ENCODE results near the gene PPRC1.

The PPRC1 gene

DNA sequence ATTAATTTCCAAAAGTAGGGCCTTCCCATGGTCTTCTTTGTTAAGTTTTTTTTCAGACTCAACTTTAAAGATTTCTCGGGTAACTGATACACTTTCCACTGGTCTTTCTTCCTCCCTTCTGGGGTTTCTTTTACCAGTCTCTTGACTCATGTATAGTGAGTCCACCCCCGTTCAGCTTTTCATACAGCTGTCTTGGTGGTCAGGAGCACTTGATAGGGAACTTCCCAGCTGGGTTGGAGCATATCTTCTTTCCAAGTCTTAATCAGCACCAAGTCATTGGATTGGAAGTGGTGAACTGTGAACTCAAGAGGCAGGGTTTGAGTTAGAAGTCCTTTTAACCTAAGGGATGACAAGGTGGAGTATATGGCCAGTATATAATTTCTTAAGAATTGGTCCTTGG, 64.1 kb downstream of the PPRC1 start:
- Histone ChIP-seq H3K27ac (ENCODE audit: poor library complexity, severe bottlenecking) (no peak overlapping the region), H3K4me1 (ENCODE audit: insufficient read depth, poor library complexity, severe bottlenecking) (no peaks in the 10 kb centered on the region), H3K4me3 (ENCODE audit: severe bottlenecking) (no peak overlapping the region), H3K27me3 (ENCODE audit: insufficient read depth, poor library complexity, severe bottlenecking) (no peaks in the 10 kb centered on the region), H3K9me3 (ENCODE audit: severe bottlenecking) (no peaks in the 10 kb centered on the region), H3K36me3 (ENCODE audit: low read depth) (no peaks in the 10 kb centered on the region)
- TF ChIP-seq, protein P1, sequence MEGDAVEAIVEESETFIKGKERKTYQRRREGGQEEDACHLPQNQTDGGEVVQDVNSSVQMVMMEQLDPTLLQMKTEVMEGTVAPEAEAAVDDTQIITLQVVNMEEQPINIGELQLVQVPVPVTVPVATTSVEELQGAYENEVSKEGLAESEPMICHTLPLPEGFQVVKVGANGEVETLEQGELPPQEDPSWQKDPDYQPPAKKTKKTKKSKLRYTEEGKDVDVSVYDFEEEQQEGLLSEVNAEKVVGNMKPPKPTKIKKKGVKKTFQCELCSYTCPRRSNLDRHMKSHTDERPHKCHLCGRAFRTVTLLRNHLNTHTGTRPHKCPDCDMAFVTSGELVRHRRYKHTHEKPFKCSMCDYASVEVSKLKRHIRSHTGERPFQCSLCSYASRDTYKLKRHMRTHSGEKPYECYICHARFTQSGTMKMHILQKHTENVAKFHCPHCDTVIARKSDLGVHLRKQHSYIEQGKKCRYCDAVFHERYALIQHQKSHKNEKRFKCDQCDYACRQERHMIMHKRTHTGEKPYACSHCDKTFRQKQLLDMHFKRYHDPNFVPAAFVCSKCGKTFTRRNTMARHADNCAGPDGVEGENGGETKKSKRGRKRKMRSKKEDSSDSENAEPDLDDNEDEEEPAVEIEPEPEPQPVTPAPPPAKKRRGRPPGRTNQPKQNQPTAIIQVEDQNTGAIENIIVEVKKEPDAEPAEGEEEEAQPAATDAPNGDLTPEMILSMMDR (IDR thresholded peaks at IDR 0.05; ENCODE audit: poor library complexity, severe bottlenecking), result no peak
- DNase-seq (ENCODE audit: low spot score), result no peak
- no peak for ATAC-seq (ENCODE audit: low read depth)

DNA sequence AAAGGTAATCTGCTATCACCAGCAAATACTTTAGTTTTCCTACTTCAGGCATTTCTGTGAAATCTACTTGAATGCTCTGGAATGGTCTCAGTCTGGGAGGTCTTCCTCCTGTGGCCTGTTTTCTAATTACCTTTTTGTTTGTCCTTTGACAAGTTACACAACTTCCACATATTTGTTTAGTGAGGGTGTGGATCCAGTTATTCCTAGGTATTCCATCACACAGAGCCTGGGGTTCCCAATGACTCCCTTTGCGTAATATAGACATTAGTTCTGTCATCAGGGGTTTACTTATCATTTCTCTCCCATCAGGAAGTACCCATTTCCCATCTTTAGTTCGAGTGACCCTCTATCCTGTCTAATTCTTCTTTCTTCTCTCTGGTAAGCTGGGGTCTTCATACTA, 65.2 kb downstream of the PPRC1 start:
- TF ChIP-seq, protein P1 (IDR thresholded peaks at IDR 0.05; ENCODE audit: poor library complexity, severe bottlenecking), result no peak
- no peak overlapping the region for H3K4me3 ChIP-seq (ENCODE audit: severe bottlenecking)
- H3K4me1 ChIP-seq (ENCODE audit: insufficient read depth, poor library complexity, severe bottlenecking), result no peaks in the 10 kb centered on the region
- ATAC-seq (ENCODE audit: low read depth) (no peak), DNase-seq (ENCODE audit: low spot score) (no peak)
- H3K36me3 ChIP-seq (ENCODE audit: low read depth), result no peaks in the 10 kb centered on the region
- no peaks in the 10 kb centered on the region for H3K27me3 ChIP-seq (ENCODE audit: insufficient read depth, poor library complexity, severe bottlenecking)
- no peaks in the 10 kb centered on the region for H3K9me3 ChIP-seq (ENCODE audit: severe bottlenecking)
- H3K27ac ChIP-seq (ENCODE audit: poor library complexity, severe bottlenecking), result no peak overlapping the region

Data from RWPE2 (cell line).